ENCODE results near the gene GABRR2.
"Not testable (repeated sequence)": the region's sequence is repeated elsewhere in the genome, so short reads cannot be mapped to it uniquely, and the experiment has no call there.

GABRR2 gene

DNA sequence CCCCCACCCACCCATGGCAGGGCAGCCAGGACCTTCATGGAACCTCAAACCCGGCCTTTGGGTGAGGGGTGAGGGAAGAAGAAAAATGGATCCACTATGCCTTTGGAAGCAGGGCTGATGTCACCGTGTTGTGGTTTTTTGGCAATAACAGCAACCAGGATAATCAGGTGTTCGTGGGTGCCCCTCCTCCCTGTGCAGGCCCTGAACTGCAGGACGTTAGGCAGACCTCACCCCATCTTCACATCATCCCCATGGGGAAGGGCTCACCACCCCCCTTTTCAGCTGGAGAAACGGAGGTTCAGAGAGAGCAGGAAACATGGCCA, 3.6 kb downstream of the GABRR2 start:
- Histone ChIP-seq H3K27me3 (no peaks in the 10 kb centered on the region), H3K4me2 (no peak overlapping the region), H3K4me1 (no peaks in the 10 kb centered on the region), H4K20me1 (no peaks in the 10 kb centered on the region), H3K36me3 (no peaks in the 10 kb centered on the region), H3K9ac (no peak overlapping the region), H3K4me3 (no peak overlapping the region), H3K9me3 (no peaks in the 10 kb centered on the region), H3K27ac (no peak overlapping the region)
- TF ChIP-seq Cebpa-rat (IDR thresholded peaks at IDR 0.05), result no peak

DNA sequence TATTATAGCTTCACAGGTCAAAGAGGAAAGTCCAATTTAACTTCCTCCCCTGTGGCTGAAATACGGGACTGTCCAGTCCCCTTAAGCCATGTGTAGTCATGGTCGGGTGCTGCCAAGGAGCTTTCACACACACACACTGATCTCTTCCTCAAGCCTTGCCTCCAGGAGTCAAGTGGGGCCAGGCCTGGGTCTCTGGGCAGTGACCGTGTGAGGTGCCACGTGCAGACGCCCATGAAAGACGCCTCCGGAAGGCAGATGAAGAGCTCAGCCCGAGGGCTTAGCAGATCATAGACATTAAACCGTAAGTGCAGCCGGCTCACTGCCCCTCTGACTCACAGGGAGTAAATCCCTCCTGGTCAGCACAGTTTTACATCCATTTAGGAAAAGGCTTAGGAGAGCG, 4.2 kb downstream of the GABRR2 start:
- H3K4me1 ChIP-seq, result no peaks in the 10 kb centered on the region
- no peaks in the 10 kb centered on the region for H3K27me3 ChIP-seq
- no peak overlapping the region for H3K27ac ChIP-seq
- H3K9me3 ChIP-seq, result no peaks in the 10 kb centered on the region
- no peak overlapping the region for H3K4me2 ChIP-seq
- H3K4me3 ChIP-seq, result no peak overlapping the region
- no peak overlapping the region for H3K9ac ChIP-seq
- H3K36me3 ChIP-seq, result no peaks in the 10 kb centered on the region
- H4K20me1 ChIP-seq, result no peaks in the 10 kb centered on the region
- no peak for TF ChIP-seq Cebpa-rat (IDR thresholded peaks at IDR 0.05)

DNA sequence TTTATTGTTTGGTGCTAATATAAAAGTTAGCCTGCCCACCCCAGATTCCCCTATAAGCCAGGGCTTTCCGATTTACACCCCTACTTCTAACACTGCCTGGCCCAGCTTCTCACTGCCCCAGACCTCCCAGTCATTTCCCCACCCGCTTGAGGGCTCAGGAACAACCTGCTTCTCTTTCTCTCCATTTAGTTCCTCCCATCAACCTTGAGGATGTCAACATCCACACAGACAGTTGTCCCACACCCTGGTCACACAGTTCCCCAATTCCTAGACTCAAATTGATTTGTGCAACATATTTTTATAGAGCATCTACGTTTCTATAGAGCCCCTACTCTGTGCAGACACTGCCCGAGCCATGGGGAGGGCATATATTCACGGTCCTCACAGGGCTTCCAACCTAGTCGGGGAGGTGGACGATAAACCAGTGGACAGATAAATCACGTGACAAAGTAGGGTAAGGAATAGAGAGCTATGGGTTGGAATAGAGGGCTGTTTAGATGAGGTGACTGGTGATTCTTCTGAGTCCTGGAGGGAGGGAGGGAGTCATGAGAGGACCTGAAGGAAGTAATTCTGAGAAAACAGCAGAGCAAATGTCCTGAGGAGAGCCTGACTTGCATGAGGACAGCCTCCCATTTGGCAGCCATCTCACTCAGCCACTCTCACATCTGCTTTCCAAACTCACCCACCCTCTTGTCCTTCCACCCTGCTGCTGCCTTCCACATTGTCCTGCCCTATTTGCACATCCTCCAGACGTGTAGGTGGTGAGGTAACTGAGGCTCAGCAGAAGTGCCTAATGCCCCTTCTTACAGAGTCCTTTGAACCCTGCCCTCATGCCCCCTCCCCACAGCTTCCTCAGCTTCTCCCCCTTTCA, 6.3 kb downstream of the GABRR2 start:
- Histone ChIP-seq H3K4me2 (no peak overlapping the region), H3K27ac (no peak overlapping the region), H3K4me1 (no peaks in the 10 kb centered on the region), H3K9ac (no peak overlapping the region), H3K9me3 (no peaks in the 10 kb centered on the region), H3K36me3 (no peaks in the 10 kb centered on the region), H4K20me1 (no peaks in the 10 kb centered on the region), H3K4me3 (no peak overlapping the region), H3K27me3 (no peaks in the 10 kb centered on the region)
- TF ChIP-seq Cebpa-rat (IDR thresholded peaks at IDR 0.05), result no peak

DNA sequence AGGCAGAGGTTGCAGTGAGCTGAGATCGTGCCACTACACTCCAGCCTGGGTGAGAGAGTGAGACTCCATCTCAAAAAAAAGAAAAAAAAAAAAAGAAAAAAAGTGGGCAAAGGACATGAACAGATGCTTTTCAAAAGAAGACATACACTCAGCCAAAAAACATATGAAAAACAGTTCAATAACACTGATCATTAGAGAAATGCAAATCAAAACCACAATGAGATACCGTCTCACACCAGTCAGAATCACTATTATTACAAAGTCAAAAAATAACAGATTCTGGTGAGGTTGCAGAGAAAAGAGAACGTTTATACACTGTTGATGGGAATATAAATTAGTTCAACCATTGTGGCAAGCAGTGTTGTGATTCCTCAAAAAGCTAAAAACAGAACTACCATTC, 10.6 kb downstream of the GABRR2 start:
- not testable (repeated sequence) for H3K9ac ChIP-seq, H3K9me3 ChIP-seq, H3K27ac ChIP-seq, H3K4me1 ChIP-seq, H3K4me3 ChIP-seq, H3K27me3 ChIP-seq, H4K20me1 ChIP-seq, H3K4me2 ChIP-seq, H3K36me3 ChIP-seq

DNA sequence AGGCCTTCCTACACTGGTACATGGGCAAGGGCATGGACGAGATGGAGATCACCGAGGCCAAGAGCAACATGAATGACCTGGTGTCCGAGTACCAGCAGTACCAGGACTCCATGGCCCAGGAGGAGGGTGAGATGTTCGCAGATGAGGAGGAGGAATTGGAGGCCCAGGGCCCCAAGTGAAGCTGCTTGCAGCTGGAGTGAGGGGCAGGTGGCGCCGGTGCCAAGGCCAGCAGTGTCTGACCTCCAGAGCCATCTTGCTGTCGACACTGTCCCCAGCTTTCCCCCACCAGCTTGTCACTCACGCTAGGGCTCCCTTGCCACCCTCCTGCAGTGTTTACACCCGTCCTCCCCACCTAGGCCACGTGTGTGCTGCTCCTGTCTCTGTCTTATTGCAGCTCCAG, 12.2 kb downstream of the GABRR2 start:
- Histone ChIP-seq H3K4me3 (no peak overlapping the region), H3K9ac (no peak overlapping the region), H4K20me1 (no peaks in the 10 kb centered on the region), H3K9me3 (no peaks in the 10 kb centered on the region), H3K36me3 (no peaks in the 10 kb centered on the region), H3K4me1 (peaks cover 6% of the 10 kb centered on the region; the same call in 1 of the 2 replicates), H3K27me3 (no peaks in the 10 kb centered on the region), H3K4me2 (no peak overlapping the region), H3K27ac (no peak overlapping the region)
- no peak for TF ChIP-seq Cebpa-rat (IDR thresholded peaks at IDR 0.05)

DNA sequence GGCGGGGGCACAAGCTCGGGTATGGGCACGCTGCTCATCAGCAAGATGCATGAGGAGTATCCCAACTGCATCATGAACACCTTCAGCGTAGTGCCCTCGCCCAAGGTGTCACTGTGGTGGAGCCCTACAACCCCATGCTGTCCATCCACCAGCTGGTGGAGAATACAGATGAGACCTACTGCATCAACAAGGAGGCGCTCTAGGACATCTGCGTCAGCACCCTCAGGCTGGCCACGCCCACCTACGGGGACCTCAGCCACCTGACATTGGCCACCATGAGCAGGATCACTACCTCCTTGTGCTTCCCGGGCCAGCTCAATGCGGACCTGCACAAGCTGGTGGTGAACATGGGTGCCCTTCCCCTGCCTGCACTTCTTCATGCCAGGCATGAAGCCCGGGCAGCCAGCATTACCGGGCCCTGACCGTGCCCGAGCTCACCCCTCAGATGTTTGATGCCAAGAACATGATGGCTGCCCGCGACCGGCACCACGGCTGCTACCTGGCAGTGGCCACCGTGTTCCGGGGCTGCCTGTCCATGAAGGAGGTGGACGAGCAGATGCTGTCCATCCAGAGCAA, 12.8 kb downstream of the GABRR2 start:
- H3K9me3 ChIP-seq, result no peaks in the 10 kb centered on the region
- H3K27me3 ChIP-seq, result no peaks in the 10 kb centered on the region
- H3K4me1 ChIP-seq, result peaks cover 10% of the 10 kb centered on the region; the same call in 1 of the 2 replicates
- H3K4me2 ChIP-seq, result no peak overlapping the region
- H3K9ac ChIP-seq, result no peak overlapping the region
- no peaks in the 10 kb centered on the region for H4K20me1 ChIP-seq
- H3K36me3 ChIP-seq, result no peaks in the 10 kb centered on the region
- TF ChIP-seq Cebpa-rat (IDR thresholded peaks at IDR 0.05), result no peak
- H3K4me3 ChIP-seq, result no peak overlapping the region
- no peak overlapping the region for H3K27ac ChIP-seq

DNA sequence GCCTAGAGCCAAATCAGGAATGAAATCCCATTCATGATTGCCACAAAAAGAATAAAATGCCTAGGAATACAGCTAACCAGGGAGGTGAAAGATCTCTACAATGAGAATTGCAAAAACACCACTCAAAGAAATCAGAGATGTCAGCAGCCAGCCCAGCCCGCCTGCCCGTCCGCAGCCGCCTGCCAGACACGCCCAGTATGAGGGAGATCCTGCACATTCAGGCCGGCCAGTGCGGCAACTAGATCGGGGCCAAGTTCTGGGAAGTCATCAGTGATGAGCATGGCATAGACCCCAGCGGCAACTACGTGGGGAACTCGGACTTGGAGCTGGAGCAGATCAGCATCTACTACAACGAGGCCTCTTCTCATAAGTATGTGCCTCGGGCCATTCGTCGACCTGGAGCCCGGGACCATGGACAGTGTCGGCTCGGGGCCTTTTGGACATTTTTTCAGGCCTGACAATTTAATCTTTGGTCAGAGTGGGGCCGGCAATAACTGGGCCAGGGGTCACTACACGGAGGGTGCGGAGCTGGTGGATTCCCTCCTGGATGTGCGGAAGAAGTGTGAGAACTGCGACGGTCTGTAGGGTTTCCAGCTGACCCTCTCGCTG, 13.4 kb downstream of the GABRR2 start:
- Histone ChIP-seq H3K27ac (no peak overlapping the region), H3K27me3 (no peaks in the 10 kb centered on the region), H3K4me3 (no peak overlapping the region), H3K9ac (no peak overlapping the region), H3K4me1 (peaks cover 10% of the 10 kb centered on the region; the same call in 1 of the 2 replicates), H3K4me2 (no peak overlapping the region), H3K36me3 (no peaks in the 10 kb centered on the region), H3K9me3 (no peaks in the 10 kb centered on the region), H4K20me1 (no peaks in the 10 kb centered on the region)
- TF ChIP-seq Cebpa-rat (IDR thresholded peaks at IDR 0.05), result no peak

DNA sequence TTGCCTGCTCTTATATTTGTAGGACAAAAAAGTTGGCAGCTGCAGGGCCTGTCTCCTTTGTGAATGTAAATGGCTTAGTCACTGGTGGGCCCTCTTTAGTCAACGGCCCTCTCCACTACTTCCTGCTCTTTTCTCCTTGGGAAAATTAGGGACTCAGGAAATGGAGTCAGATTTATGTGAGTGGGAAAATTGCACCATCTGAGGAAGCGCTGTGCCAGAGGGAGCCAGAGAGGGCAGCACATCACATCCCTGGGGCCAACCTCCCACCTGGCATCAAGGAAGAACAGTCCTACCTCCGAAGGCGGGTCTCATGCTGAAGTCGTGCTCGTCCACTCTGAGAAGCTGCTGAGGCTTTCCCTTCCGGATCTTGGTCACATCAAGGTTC, 15.6 kb downstream of the GABRR2 start:
- H4K20me1 ChIP-seq, result no peaks in the 10 kb centered on the region
- H3K4me3 ChIP-seq, result no peak overlapping the region
- H3K9me3 ChIP-seq, result no peaks in the 10 kb centered on the region
- H3K36me3 ChIP-seq, result no peaks in the 10 kb centered on the region
- H3K4me1 ChIP-seq, result peaks cover 10% of the 10 kb centered on the region; the same call in 1 of the 2 replicates
- H3K9ac ChIP-seq, result no peak overlapping the region
- TF ChIP-seq Cebpa-rat (IDR thresholded peaks at IDR 0.05), result no peak
- H3K4me2 ChIP-seq, result no peak overlapping the region
- H3K27ac ChIP-seq, result no peak overlapping the region
- H3K27me3 ChIP-seq, result no peaks in the 10 kb centered on the region

DNA sequence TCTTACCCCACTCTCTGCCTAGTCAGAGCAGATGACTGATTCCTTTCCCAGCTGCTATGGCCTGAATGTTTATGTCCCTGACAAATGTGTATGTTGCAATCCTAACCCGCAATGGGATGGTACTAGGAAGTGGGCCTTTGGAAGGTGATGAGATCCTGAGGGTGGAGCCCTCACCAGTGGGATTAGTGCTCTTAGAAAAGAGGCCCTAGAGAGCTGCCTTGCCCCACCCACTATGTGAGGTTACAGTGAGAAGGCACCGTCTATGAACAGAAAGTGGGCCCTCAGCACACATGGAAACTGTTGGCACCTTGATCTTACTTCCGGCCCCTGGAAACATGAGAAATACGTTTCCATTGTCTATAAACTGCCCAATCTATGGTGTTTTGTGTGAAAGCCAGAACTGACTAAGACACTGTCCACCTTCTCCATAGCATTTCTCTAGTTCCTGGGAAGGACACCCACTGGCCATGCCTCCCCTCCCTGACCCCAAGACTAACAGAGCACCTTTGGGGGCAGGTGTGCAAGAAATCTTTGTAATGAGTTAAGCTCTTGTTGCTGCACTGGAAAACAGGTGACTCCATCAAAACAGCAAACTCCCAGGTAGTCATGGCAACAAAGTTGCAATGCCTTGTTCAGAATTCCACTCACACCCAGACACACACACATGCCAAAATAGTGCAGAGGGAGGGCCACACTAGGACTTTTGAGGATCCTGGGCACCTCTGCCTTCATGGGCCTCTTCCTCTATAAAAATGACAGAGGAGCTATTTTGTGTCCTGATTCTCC, 16.2 kb downstream of the GABRR2 start:
- Histone ChIP-seq H3K36me3 (no peaks in the 10 kb centered on the region), H3K4me3 (no peak overlapping the region), H3K27ac (no peak overlapping the region), H4K20me1 (no peaks in the 10 kb centered on the region), H3K4me1 (peaks cover 10% of the 10 kb centered on the region; the same call in 1 of the 2 replicates), H3K9me3 (no peaks in the 10 kb centered on the region), H3K27me3 (no peaks in the 10 kb centered on the region), H3K4me2 (no peak overlapping the region), H3K9ac (no peak overlapping the region)
- no peak for TF ChIP-seq Cebpa-rat (IDR thresholded peaks at IDR 0.05)

Measured in BLaER1 (cell line).